GM18526 (cell line): ENCODE measurements around the gene ZBTB7A.

Experiments used
- POLR2A ChIP-seq: IDR thresholded peaks from 3 replicates; pipeline ENCODE4 v1.6.1; 2011; ENCODE audit not compliant: insufficient read length; ENCODE audit errors: extremely low read depth

ZBTB7A gene

DNA sequence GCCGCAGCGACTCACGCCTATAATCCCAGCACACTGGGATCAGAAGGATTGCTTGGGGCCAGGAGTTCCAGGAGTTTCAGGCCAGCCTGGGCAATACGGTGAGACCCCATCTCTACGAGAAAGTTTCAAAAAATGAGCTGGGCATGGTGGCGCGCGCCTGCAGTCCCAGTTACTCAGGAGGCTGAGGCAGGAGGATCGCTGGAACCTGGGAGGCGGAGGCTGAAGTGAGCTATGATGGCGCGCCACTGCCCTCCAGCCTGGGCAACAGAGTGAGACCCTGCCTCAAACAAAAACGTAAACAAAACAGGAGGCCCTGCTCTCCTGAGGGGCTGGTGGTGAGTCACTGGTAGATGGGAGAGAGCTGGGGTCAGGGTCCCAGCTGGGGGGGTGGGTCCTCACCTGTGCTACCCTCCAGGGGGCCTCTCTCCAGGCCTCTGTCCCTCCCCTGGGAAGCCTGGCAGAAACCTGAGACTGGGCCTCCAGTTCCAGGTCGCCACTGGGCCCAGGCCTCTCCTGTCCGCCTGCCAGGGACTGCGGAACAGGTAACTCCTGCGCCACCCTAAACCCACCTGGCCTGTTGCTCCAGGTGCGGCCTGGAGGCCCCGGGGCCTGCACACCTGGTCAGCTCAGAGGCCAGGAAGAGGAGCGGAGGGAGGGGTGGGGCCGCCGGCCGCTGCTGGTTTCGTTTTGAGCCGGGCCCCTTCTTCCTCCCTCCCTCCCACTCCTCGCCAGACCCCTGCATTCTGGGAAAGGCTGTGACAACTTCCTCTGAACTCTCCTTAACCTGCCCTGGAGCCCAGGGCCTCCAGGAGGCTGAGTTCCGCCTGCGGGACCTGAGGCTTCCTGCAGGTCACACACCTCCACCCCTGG is 17.2 kb upstream of the ZBTB7A start:
- TF ChIP-seq POLR2A = no peak

DNA sequence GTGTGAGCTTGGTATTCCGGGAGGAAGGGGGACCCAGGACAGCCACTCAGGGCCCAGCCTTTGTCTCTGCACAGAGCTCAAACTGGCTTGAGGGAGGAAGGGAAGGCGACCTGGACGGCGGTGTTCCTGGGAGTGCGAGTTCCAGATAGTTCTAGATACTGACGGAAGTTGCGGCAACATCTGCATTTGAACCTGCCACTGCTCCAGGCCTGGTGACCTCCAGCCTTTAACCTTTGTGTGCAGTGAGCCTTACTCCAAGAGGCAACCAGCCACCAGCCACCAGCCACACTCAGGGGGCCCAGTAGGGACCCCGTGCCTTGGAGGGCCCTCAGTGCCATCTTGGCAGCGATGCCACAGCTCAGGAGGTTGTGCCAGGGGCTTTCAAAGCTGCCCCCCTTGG is 15.5 kb upstream of the ZBTB7A start:
- TF ChIP-seq POLR2A = no peak

DNA sequence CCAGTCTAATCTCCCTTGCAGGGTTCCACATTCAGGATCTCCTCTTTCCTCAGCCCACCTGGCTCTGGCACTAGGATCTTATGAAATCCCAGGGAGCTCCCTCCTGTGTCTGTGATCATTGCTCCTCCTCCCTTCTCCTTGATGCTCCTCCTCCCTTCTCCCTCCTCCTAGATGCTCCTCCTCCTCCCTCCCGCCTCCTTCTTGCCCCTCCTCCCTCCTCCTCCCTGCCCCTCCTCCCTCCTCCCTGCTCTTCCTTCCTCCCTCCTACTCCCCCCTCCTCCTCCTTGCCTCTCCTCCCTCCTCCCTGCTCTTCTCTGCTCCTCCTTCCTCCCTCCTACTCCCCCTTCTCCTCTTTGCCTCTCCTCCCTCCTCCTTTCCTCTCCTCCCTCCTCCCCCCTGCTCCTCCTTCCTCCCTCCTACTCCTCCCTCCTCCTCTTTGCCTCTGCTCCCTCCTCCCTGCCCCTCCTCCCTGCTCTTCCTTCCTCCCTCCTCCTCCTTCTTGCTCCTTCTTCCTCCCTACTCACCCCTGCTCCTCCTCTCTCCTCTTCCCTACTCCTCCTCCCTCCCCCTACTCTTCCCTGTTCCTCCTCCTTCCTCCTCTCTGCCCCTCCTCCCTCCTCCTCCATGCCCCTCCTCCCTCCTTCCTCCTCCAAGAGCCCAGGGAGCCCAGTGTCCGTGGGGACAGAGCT is 14.9 kb upstream of the ZBTB7A start:
- no peak for TF ChIP-seq POLR2A

DNA sequence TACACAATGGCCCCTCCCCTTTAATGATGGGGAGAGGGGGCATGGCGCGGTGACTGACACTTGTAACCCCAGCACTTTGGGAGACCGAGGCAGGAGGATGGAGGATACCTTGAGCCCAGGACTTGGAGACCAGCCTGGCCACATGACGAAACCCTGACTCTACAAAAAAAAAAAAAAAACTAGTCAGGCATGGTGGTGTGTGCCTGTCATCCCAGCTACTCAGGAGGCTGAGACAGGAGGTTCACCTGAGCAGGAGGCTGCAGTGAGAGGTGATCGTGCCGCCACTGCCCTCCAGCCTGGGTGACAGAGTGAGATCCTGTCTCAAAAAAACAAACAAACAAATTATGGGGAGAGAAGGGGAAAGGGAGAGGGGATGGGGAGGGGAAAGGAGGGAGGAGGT is 13.8 kb upstream of the ZBTB7A start:
- no peak for TF ChIP-seq POLR2A

DNA sequence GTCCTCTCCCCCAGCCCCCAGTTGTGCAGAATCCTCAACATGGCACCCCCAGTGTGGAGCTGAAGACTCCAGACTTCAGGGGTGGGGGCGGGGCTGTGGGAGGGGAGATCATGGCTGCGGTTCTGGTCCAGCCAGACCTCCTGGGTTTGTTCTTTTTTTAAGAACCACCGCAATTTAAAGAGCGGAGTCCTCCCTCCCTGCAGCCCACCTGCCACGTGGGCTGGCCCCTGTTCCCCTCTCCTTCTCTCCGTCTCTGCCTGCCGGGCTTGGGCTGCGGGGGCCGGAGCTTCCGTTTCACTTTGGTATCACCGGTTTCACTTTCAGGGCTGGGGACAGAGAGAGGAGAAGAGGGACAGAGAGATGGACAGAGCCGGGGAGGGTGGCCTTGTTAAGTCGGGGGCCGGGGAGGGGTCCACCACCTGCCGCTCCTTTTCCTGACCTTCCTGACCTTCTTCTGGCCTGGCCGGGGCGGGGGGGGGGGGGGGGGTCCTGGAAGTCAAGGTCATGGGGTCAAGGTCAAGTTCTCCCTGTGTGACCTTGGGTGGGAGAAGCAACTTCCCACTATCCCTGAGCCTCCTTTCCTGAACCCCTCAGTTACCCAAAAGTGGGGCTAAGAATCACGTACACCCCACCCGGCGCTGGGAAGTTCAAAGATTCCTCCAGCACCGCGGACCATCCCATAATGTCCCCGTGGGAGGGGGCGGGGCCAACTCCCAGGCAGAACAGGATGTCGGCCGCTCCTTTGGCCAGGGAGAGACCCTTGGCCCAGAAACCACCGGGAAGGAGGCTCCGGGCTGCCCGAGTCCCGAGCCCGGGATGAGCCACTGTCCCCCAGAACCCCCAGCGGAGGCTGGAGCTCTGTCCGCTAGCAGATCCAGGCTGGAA is 11.3 kb upstream of the ZBTB7A start:
- TF ChIP-seq POLR2A = peak; percentile 48

DNA sequence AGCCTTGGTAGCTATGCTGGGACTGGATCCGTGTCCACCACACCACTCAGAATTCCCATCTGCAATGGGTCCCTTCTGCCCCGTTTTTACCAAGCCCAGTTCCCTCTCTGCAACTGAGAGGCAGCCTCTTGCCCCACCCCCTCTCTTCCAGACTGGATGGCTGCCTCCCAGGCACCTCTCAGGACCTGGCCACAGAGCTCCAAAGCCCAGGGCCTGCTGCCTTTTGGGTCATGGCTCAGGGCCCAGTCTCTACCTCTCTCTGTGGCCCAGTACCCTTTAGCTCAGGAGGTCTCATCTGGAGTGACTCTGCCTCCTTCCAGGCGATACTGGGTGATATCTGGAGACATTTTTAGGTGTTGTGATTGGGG is 10.3 kb upstream of the ZBTB7A start:
- TF ChIP-seq POLR2A = no peak

DNA sequence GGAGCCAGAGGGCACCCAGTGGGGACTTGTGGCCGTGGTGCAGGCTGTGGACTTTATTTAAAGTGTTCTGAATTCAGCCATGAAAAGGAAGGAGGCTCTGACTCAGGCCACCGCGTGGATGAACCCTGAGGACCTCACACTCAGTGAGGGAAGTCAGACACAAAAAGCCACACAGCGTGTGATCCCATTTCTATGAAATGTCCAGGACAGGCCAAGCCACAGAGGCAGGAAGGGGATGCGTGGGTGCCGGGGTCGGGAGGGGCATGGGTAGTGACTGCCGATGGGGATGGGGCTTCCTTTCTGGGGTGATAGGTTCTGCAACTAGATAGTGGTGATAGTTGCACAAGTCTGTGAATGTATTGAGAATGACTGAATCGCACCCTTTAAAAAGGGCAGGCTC is 8.7 kb upstream of the ZBTB7A start:
- no peak for TF ChIP-seq POLR2A

DNA sequence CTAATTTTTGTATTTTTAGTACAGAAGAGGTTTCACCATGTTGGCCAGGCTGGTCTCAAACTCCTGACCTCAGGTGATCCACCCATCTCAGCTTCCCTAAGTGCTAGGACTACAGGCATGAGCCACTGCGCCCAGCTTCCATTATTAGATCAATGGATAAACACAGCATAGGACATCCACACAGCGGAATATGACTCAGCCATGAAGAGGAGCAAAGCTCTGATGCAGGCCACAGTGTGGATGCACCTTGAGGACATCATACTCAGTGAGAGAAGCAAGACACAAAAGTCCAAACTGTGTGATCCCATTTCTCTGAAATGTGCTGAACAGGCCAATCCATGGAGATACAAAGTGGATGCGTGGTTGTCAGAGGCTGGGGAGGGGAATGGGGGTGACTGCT is 4.9 kb upstream of the ZBTB7A start:
- TF ChIP-seq POLR2A = no peak

DNA sequence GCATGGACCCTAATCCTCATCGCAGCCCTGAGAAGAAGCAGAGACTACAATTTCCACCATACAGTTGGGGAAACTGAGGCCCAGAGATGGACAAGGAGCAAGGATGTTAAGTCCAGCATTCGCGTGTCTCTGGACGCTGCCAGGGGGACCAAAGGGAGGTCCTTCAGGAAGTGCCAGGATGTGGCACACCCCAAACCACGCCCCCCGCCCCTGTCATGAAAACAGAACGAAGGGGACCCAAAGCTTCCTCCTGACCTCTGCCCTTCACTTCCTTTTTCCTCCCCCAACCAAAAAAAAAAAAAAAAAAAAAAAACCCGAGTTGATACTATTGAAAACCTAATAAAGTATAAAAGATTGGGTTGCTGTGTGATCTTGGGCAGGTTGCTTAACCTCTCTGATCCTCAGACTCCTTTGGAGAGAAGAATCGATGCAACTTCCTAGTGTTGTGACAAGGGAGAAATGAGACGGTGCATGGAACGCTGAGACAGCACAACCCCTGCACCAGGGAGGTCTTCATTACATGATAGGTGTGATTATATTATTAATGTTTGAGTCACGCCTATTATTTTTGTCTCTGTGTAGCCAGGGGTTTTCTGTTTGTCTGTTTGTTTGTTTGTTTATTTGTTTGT is 2.7 kb upstream of the ZBTB7A start:
- TF ChIP-seq POLR2A = no peak

DNA sequence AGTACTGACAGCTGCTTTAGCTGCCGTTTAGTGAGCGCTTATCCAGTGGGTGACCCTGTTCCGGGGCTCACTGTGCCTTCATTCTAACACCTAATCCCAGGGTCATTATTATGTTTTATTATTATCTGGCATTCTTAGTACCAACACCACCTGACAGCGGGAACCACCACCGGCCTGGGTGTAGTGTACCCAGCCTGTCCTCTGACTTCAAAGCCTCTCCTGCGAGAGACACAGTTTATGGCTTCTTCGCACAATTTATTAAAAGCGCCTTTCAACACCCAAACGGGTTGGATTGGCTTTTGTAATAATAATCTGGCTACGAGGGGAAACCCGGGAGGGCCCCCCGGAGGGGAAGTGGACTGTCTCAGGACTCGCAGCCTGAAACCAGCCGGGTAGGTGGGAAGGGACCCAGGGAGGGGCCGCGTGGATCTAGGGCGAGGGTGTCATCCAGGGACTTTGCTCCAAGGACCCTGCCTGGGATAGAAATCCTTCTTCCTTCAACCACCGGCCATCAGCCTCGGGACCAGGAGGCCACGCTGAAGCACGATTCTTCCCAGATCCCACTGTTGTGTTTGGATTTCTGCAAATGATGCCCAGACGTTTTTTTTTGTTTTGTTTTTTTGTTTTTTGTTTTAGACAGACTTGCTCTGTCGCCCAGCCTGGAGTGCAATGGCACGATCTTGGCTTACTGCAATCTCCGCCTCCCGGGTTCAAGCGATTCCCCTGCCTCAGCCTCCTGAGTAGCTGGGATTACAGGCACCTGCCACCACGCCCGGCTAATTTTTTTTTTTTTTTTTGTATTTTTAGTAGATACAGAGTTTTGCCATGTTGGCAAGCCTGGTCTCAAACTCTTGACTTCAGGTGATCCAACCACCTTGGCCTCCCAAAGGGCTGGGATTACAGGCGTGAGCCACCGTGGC is 1.6 kb upstream of the ZBTB7A start:
- no peak for TF ChIP-seq POLR2A

DNA sequence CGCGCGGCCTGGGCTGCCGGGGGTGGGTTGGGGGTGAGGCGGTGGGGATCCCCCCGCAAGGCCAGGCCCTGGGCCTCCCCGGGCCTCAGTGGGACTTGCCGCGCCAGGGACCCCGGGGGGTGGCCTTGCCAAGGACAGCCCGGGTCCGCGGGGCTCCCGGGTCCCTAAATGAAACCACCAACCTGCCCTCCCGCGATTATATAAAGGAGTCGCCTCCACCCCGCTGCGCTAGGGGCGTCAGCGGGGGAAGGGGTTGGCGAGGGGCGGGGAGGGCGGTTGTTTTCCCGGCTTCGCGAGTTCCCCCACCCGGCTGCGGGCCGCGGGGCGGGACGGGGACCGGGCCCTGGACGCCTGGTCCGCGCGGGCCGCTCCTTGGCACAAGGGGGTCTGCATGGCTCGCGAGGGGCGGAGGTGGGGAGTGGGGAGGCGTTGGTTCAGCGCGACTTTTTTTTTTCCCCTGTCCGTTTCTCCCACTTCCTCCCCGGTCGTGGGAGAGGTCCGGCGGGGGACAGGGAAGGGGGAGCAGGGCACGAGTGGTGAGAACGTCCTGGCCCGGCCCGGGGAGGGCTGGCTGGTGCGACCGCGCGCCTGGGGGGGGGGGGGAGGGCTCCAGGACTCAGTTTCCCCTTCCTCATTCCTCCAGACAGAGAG is 822 bp upstream of the ZBTB7A start:
- TF ChIP-seq POLR2A = no peak

DNA sequence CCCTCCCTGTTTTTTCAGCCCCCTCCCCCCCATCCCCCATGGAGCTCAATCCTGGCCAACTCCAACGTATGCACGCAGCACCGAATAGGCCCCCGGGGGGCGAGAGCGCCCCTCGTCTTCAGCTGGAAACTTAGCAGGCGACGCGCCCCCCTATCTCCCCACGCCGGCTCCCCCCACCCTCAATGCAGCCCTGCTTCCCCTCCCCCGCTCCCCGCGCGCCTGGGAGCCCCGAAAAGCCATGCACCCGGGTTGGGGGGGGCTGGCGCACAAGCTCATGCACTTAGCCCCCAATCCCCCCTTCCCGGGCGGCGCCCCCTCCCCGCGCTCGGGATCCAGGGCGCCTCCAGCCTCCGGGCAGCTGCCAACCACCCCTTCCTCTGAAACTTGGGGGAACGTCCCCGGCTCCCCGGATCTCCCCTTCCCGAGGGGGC is 508 bp downstream of the ZBTB7A start:
- no peak for TF ChIP-seq POLR2A

DNA sequence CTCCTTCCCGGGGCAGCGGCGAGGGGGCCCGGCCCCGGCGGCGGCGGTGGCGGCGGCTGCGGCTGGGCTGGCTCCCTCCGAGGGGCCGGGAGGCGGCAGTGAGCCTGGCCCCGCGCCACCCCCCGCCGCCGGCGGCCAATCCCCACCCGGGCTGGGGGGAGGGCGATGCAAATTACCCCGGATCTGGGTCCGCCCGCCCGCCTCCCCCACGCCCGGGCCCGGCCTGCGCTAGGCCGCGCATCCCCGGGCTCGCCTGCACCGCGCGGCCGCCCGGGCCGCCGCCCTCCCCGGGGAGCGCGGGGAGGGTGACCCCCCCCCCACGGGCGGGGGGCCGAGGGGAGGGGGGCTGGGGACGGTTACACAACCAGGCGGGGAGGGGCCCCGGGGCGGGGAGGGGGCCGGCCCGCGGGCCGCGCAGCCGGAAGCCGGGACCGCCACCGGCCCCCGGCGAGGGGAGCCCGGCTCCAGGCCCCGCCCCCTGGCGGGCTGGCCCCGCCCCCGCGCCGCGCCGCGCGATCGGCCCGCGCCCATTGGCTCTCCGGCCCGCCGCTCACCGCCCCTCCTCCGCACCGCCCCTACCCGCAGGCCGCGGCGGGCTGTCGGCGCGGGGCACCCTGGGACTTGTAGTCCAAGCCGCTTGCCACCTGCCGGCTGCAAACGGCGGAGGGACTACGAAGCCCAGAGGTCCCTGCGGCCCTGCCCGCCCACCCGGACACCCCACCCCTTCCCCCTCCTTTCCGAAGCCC is 1.1 kb downstream of the ZBTB7A start:
- peak; percentile 45 for TF ChIP-seq POLR2A

DNA sequence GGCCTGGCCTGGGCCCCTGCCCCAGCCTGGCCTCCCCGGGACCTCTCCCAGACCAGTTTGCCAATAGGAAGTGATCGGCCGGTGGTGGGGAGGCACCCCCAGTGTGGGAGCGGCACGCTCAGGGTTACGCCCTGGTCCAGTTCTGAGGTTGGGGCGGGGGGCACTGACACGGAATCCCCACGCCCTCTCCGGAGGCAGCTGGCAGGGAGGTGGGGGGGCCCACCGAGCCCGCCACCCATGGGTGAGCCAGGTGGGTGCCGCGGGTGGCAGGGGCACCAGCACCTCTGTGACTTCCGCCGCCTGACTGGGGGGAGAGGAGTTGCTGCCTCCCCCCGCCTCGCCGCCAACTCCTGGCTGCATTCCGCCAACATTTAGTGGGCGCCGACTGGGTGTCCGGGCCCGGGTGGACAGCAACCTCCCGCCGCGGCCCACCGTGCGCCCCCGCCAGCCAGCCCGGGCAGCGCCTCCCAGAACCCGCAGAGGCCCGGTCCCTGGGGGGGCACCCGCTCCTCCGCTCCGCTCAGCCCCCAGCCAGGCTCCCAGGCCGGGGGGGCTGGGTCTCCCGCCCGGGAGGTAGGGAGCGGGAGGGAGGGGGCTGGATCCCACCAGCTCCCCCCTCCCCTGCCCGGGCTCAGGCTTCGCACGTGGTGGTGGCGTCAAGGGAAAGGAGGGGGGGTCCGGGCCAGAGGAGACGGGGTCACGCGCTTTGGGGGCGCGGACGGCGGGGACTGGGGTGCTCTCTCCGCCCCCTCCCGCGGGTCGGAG is 2.0 kb downstream of the ZBTB7A start:
- no peak for TF ChIP-seq POLR2A
